A549 (cell line): ENCODE data around the gene PRELID3B. TPM values are rescaled to one million over a fixed set of nuclear protein-coding genes. Genes with fewer than 3 reads are reported as not detected.

Experiments used
- polyA plus RNA-seq, 4 experiments: library from polyadenylated mRNA; depleted of rRNA in 3 of 4; stranded (reverse); fragments of >200 nt; fragmentation: RNase III in 1 of 4; extraction: RNeasy Plus Mini Kit Qiagen cat#74134 plus additional on column Dnase treatment in 1 of 4; gene quantifications; 2 replicates in 3 of 4; 3 replicates in 1 of 4; pipeline ENCODE4 v1.2.3, GENCODE V29; 2011 to 2017

PRELID3B gene
- polyA plus RNA-seq, 2 of the 4 experiments (the other 2 are of a cell fraction): 85.6 to 143 TPM

Other genes with a start within 250 kb of the PRELID3B start
- not detected in 2 replicates for gene GNAS-AS1, start 191.9 kb downstream of the PRELID3B start, polyA plus RNA-seq (2011; rRNA removed)
- gene GNAS-AS1, start 191.9 kb downstream of the PRELID3B start, polyA plus RNA-seq (2017; fragmentation: RNase III; extraction: RNeasy Plus Mini Kit Qiagen cat#74134 plus additional on column Dnase treatment): not detected in 3 replicates
- gene GNAS, start 190.1 kb downstream of the PRELID3B start, polyA plus RNA-seq (2011; rRNA removed): 534 and 738 TPM in 2 replicates
- 507 to 621 TPM (median 600 TPM) in 3 replicates for gene GNAS, start 190.1 kb downstream of the PRELID3B start, polyA plus RNA-seq (2017; fragmentation: RNase III; extraction: RNeasy Plus Mini Kit Qiagen cat#74134 plus additional on column Dnase treatment)
- gene NELFCD, start 61.5 kb downstream of the PRELID3B start, polyA plus RNA-seq (2011; rRNA removed): 69.6 and 74.0 TPM in 2 replicates
- 54.8 to 58.8 TPM (median 58.7 TPM) in 3 replicates for gene NELFCD, start 61.5 kb downstream of the PRELID3B start, polyA plus RNA-seq (2017; fragmentation: RNase III; extraction: RNeasy Plus Mini Kit Qiagen cat#74134 plus additional on column Dnase treatment)
- 115 and 128 TPM in 2 replicates for gene CTSZ, start 35.5 kb downstream of the PRELID3B start, polyA plus RNA-seq (2011; rRNA removed)
- 154 to 158 TPM (median 156 TPM) in 3 replicates for gene CTSZ, start 35.5 kb downstream of the PRELID3B start, polyA plus RNA-seq (2017; fragmentation: RNase III; extraction: RNeasy Plus Mini Kit Qiagen cat#74134 plus additional on column Dnase treatment)
- gene TUBB1, start 23.4 kb downstream of the PRELID3B start, polyA plus RNA-seq (2011; rRNA removed): 0.03 TPM in 1 of 2 replicates, not detected in the other
- gene TUBB1, start 23.4 kb downstream of the PRELID3B start, polyA plus RNA-seq (2017; fragmentation: RNase III; extraction: RNeasy Plus Mini Kit Qiagen cat#74134 plus additional on column Dnase treatment): 0.03 TPM in 1 of 3 replicates, not detected in the others
- 69.1 and 84.9 TPM in 2 replicates for gene ATP5F1E, start 10.5 kb downstream of the PRELID3B start, polyA plus RNA-seq (2011; rRNA removed)
- 100 to 127 TPM (median 108 TPM) in 3 replicates for gene ATP5F1E, start 10.5 kb downstream of the PRELID3B start, polyA plus RNA-seq (2017; fragmentation: RNase III; extraction: RNeasy Plus Mini Kit Qiagen cat#74134 plus additional on column Dnase treatment)
- not detected in 2 replicates for gene ZNF831, start 121.0 kb upstream of the PRELID3B start, polyA plus RNA-seq (2011; rRNA removed)
- not detected in 3 replicates for gene ZNF831, start 121.0 kb upstream of the PRELID3B start, polyA plus RNA-seq (2017; fragmentation: RNase III; extraction: RNeasy Plus Mini Kit Qiagen cat#74134 plus additional on column Dnase treatment)